GM12864 (cell line): ENCODE data around the gene SLBP.

Source experiments
- DNase-seq: peaks from one replicate; pipeline ENCODE4 v3.0.0-alpha.2; 2011; ENCODE audit warnings: low read depth
- H3K4me3 ChIP-seq: 2 replicates; pipeline ENCODE4 v1.5.1; 2011; ENCODE audit warnings: mild to moderate bottlenecking, low read depth, low read length, control low read depth
- CTCF ChIP-seq: IDR thresholded peaks from 2 replicates; pipeline ENCODE4 v1.5.1; 2011; ENCODE audit warnings: low read depth, mild to moderate bottlenecking, moderate library complexity, low read length, control low read depth, inconsistent platforms; ENCODE audit errors: missing control alignments

Gene SLBP

GRCh38 chr4:1736812-1737211 is 24.7 kb upstream of the SLBP start:
- DNase-seq, result no peak
- H3K4me3 ChIP-seq, result no peak overlapping the region
- TF ChIP-seq CTCF, result no peak

DNA sequence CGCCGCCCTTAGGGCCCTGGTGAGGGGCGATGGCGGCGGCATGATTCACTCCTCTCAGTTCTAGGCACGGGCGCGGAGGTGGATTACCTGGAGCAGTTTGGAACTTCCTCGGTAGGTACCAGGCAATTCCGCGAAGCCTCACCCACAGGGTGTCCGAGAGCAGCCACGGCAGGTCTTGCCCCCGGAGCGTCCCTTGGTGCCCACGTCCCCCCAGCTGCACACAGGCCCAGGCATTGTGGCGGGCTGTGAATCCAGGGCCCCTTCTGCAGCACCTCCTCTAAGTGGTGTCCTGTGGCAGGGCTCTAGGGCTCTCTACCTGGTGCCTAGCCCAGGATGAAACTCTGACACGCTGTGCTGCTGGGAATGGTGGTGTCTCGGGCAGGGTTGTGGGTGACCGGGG is 23.1 kb upstream of the SLBP start:
- no peak for DNase-seq
- no peak overlapping the region for H3K4me3 ChIP-seq
- TF ChIP-seq CTCF, result no peak

- no peak for DNase-seq
- no peak for TF ChIP-seq CTCF
- H3K4me3 ChIP-seq, result no peak overlapping the region
Measured at GRCh38 chr4:1732911-1733310, 20.8 kb upstream of the SLBP start.

- DNase-seq, result no peak
- no peak for TF ChIP-seq CTCF
- no peak overlapping the region for H3K4me3 ChIP-seq
Measured at GRCh38 chr4:1731180-1731579, 19.1 kb upstream of the SLBP start.

GRCh38 chr4:1730532-1731135 is 18.5 kb upstream of the SLBP start:
- TF ChIP-seq CTCF, result no peak
- no peak overlapping the region for H3K4me3 ChIP-seq
- no peak for DNase-seq

- TF ChIP-seq CTCF, result no peak
- no peak for DNase-seq
- no peak overlapping the region for H3K4me3 ChIP-seq
Measured at GRCh38 chr4:1728061-1728980, 16.2 kb upstream of the SLBP start.
